SK-N-SH (cell line): Measurements from ENCODE around the gene CCDC61. TPM values are rescaled to one million over a fixed set of nuclear protein-coding genes. Genes with fewer than 3 reads are reported as not detected.

Experiments
- CTCF ChIA-PET: fragments of 300-600, 350-600 bp; formaldehyde crosslinking; extraction: SDS; loops from one replicate; lab custom pipeline; 2021; lab: Yijun Ruan, JAX
- POLR2A ChIA-PET: fragments of 350-600 bp; sonication (Branson Sonifier 250); formaldehyde crosslinking; extraction: SDS; loops from one replicate; lab custom pipeline; 2020; ENCODE audit warnings: antibody characterized with exemption, inconsistent platforms; lab: Yijun Ruan, JAX
- DNase-seq: peaks from one replicate; pipeline ENCODE4 v3.0.0; 2012
- H2AFZ ChIP-seq: fragments of 200-600 bp; sonication (generic); 2 replicates; pipeline ENCODE4 v1.8.1; 2016; ENCODE audit warnings: antibody characterized with exemption, mild to moderate bottlenecking, low read depth
- H3F3A ChIP-seq: fragments of 200-600 bp; sonication (generic); replicated peaks from 2 replicates; pipeline ENCODE3; 2016; ENCODE audit warnings: antibody characterized with exemption, mild to moderate bottlenecking; ENCODE audit not compliant: insufficient read depth
- H3K27ac ChIP-seq, 2 experiments: fragments of 200-500 bp in 1 of 2; fragments of 200-600 bp in 1 of 2; sonication (Bioruptor generic) in 1 of 2; sonication (generic), shearing (Covaris generic) in 1 of 2; 2 replicates each; pipeline versions ENCODE4 v1.5.1 to v1.6.1; 2014 to 2016; ENCODE audit warnings: low read depth in 2 of 2, inconsistent platforms in 1 of 2, low read length in 1 of 2, mild to moderate bottlenecking in 1 of 2, mixed read lengths in 1 of 2
- H3K27me3 ChIP-seq: fragments of 200-600 bp; sonication (generic), shearing (Covaris generic); 2 replicates; pipeline ENCODE4 v1.6.1; 2016; ENCODE audit warnings: mixed run types; ENCODE audit not compliant: insufficient read depth
- H3K36me3 ChIP-seq, 2 experiments: fragments of 200-500 bp in 1 of 2; fragments of 200-600 bp in 1 of 2; sonication (Bioruptor generic) in 1 of 2; sonication (generic) in 1 of 2; replicated peaks in 1 of 2; 2 replicates each; pipeline versions ENCODE3 to v1.5.1; 2014 to 2016; ENCODE audit warnings: low read length in 1 of 2, mild to moderate bottlenecking in 1 of 2; ENCODE audit not compliant: insufficient read depth in 2 of 2, control insufficient read depth in 1 of 2
- H3K4me1 ChIP-seq, 2 experiments: fragments of 200-500 bp in 1 of 2; fragments of 200-600 bp in 1 of 2; sonication (Bioruptor generic) in 1 of 2; sonication (generic), shearing (Covaris generic) in 1 of 2; 2 replicates each; pipeline versions ENCODE4 v1.5.1 to v1.6.1; 2014 to 2016; ENCODE audit warnings: low read depth in 1 of 2, low read length in 1 of 2, mixed run types in 1 of 2; ENCODE audit not compliant: insufficient read depth in 2 of 2, control insufficient read depth in 1 of 2
- H3K4me2 ChIP-seq: fragments of 200-600 bp; sonication (generic), shearing (Covaris generic); 2 replicates; pipeline ENCODE4 v1.6.1; 2017; ENCODE audit warnings: mixed run types
- H3K4me3 ChIP-seq, 2 experiments: fragments of 200-500 bp in 1 of 2; fragments of 200-600 bp in 1 of 2; sonication (Bioruptor generic) in 1 of 2; sonication (generic), shearing (Covaris generic) in 1 of 2; 2 replicates each; pipeline versions ENCODE4 v1.5.1 to v1.8.1; 2014 to 2016; ENCODE audit warnings: low read depth in 2 of 2, inconsistent platforms in 1 of 2, low read length in 1 of 2, mild to moderate bottlenecking in 1 of 2, mixed read lengths in 1 of 2, moderate library complexity in 1 of 2
- H3K79me2 ChIP-seq: fragments of 200-600 bp; sonication (generic); 2 replicates; pipeline ENCODE4 v1.8.1; 2017; ENCODE audit warnings: mild to moderate bottlenecking; ENCODE audit not compliant: insufficient read depth
- H3K9ac ChIP-seq: fragments of 200-600 bp; sonication (generic); 2 replicates; pipeline ENCODE4 v1.6.1; 2017; ENCODE audit warnings: mixed run types
- H3K9me2 ChIP-seq: fragments of 200-600 bp; sonication (generic); 2 replicates; pipeline ENCODE4 v1.6.1; 2017; ENCODE audit warnings: mixed run types
- H3K9me3 ChIP-seq: fragments of 200-600 bp; sonication (generic); 2 replicates; pipeline ENCODE4 v1.6.1; 2017; ENCODE audit warnings: mixed run types, mild to moderate bottlenecking, moderate library complexity
- H4K20me1 ChIP-seq: fragments of 200-600 bp; sonication (generic); 2 replicates; pipeline ENCODE4 v1.6.1; 2017; ENCODE audit warnings: mild to moderate bottlenecking, mixed run types; ENCODE audit not compliant: insufficient read depth
- ELF1 ChIP-seq: IDR thresholded peaks from 2 replicates; pipeline ENCODE4 v1.4.0; 2012
- EZH2phosphoT487 ChIP-seq: fragments of 200-600 bp; sonication (generic); IDR thresholded peaks from 2 replicates; pipeline ENCODE4 v1.6.1; 2017; ENCODE audit warnings: low read depth, mixed run types, mild to moderate bottlenecking, antibody characterized with exemption, moderate library complexity, borderline replicate concordance
- FOSL2 ChIP-seq: IDR thresholded peaks from 2 replicates; pipeline ENCODE4 v1.4.0; 2012; ENCODE audit warnings: low read depth, mild to moderate bottlenecking, moderate library complexity, borderline replicate concordance
- FOXJ3 ChIP-seq: sonication (generic); formaldehyde crosslinking; IDR thresholded peaks from 2 replicates; pipeline ENCODE4 v1.5.1; 2020; ENCODE audit warnings: mild to moderate bottlenecking, missing genetic modification reagents
- FOXM1 ChIP-seq: IDR thresholded peaks from 2 replicates; pipeline ENCODE4 v1.4.0; 2012; ENCODE audit warnings: low read depth, mild to moderate bottlenecking
- GABPA ChIP-seq: IDR thresholded peaks from 2 replicates; pipeline ENCODE4 v1.4.0; 2012; ENCODE audit warnings: low read depth, mild to moderate bottlenecking
- IRF3 ChIP-seq: fragments of 150-350 bp; IDR thresholded peaks from 2 replicates; pipeline ENCODE4 v1.6.1; 2016; ENCODE audit warnings: mild to moderate bottlenecking, low read depth, low read length
- MAX ChIP-seq: IDR thresholded peaks from 2 replicates; pipeline ENCODE4 v1.4.0; 2012; ENCODE audit warnings: low read depth
- MXI1 ChIP-seq: IDR thresholded peaks from 2 replicates; pipeline ENCODE4 v1.6.1; 2012; ENCODE audit warnings: mild to moderate bottlenecking, low read depth, low read length, improper control_type of control experiment
- NRF1 ChIP-seq: IDR thresholded peaks from 2 replicates; pipeline ENCODE4 v1.6.1; 2012; ENCODE audit warnings: low read depth, mild to moderate bottlenecking, low read length
- POLR2AphosphoS5 ChIP-seq: IDR thresholded peaks from 2 replicates; pipeline ENCODE4 v1.6.1; 2012; ENCODE audit warnings: low read depth, low read length
- RAD21 ChIP-seq: IDR thresholded peaks from 2 replicates; pipeline ENCODE4 v1.6.1; 2012; ENCODE audit warnings: mild to moderate bottlenecking, low read length
- RXRA ChIP-seq: IDR thresholded peaks from 2 replicates; pipeline ENCODE4 v1.4.0; 2012; ENCODE audit warnings: low read depth, mild to moderate bottlenecking, borderline replicate concordance
- SMC3 ChIP-seq: IDR thresholded peaks from 2 replicates; pipeline ENCODE4 v1.6.1; 2012; ENCODE audit warnings: low read depth, low read length, improper control_type of control experiment
- ZBTB33 ChIP-seq: IDR thresholded peaks from 2 replicates; pipeline ENCODE4 v1.4.0; 2012; ENCODE audit warnings: low read depth, borderline replicate concordance
- WGBS: methylation state at CpG from one replicate; pipeline ENCODE4 v1.1.6; 2017; ENCODE audit warnings: low lambda C conversion rate; 5-methylcytosine and 5-hydroxymethylcytosine counted together
- polyA plus RNA-seq, 3 experiments: library from polyadenylated mRNA; depleted of rRNA; stranded (reverse); fragments of >200 nt; gene quantifications; 2 replicates each; pipeline ENCODE4 v1.2.3, GENCODE V29; 2012
- TF ChIP-seq, protein P1 (sequence below): fragments of 200-600 bp; sonication (generic); IDR thresholded peaks from 2 replicates; pipeline ENCODE4 v1.6.1; 2017; ENCODE audit warnings: antibody characterized with exemption, mild to moderate bottlenecking, moderate library complexity

CCDC61 gene
- polyA plus RNA-seq, 1 of the 3 experiments (the other 2 are of a cell fraction), result 6.8 TPM

GRCh38 chr19:46033401-46033800 lies 38.1 kb downstream of the CCDC61 start:
- peaks cover 28% of the 10 kb centered on the region; the same call in 1 of the 2 replicates for H3K27me3 ChIP-seq
- H3K79me2 ChIP-seq, result no peaks in the 10 kb centered on the region
- H3K27ac ChIP-seq, result no peak overlapping the region
- H3K9me3 ChIP-seq, result no peaks in the 10 kb centered on the region
- no peak overlapping the region for H3K4me3 ChIP-seq
- no peak overlapping the region for H3K9ac ChIP-seq
- H3K36me3 ChIP-seq, result no peaks in the 10 kb centered on the region
- ChIA-PET POLR2A (no interaction called here), CTCF (interaction anchor here (0.9 to 3.7 kb wide), 6 partner anchors 10 to 231 kb away, joined by 3 to 22 read pairs (median 6); no protein-coding TSS in a partner anchor)
- H2AFZ ChIP-seq, result no peak overlapping the region
- H3F3A ChIP-seq, result no peaks in the 10 kb centered on the region
- no peaks in the 10 kb centered on the region for H3K9me2 ChIP-seq
- no peak for DNase-seq
- 71% methylated on average over 7 of the region's 11 CpGs for WGBS
- H4K20me1 ChIP-seq, result no peaks in the 10 kb centered on the region
- no peak for TF ChIP-seq FOXJ3
- no peak for TF ChIP-seq POLR2AphosphoS5
- TF ChIP-seq NRF1, result no peak
- TF ChIP-seq ELF1, result no peak
- no peak for TF ChIP-seq MXI1
- no peak for TF ChIP-seq SMC3
- no peak for TF ChIP-seq GABPA
- TF ChIP-seq RAD21, result no peak
- no peak for TF ChIP-seq EZH2phosphoT487
- no peak for TF ChIP-seq ZBTB33
- no peak for TF ChIP-seq MAX
- TF ChIP-seq RXRA, result no peak
- TF ChIP-seq FOXM1, result no peak
- TF ChIP-seq IRF3, result no peak
- no peak for TF ChIP-seq FOSL2
- TF ChIP-seq, protein P1, sequence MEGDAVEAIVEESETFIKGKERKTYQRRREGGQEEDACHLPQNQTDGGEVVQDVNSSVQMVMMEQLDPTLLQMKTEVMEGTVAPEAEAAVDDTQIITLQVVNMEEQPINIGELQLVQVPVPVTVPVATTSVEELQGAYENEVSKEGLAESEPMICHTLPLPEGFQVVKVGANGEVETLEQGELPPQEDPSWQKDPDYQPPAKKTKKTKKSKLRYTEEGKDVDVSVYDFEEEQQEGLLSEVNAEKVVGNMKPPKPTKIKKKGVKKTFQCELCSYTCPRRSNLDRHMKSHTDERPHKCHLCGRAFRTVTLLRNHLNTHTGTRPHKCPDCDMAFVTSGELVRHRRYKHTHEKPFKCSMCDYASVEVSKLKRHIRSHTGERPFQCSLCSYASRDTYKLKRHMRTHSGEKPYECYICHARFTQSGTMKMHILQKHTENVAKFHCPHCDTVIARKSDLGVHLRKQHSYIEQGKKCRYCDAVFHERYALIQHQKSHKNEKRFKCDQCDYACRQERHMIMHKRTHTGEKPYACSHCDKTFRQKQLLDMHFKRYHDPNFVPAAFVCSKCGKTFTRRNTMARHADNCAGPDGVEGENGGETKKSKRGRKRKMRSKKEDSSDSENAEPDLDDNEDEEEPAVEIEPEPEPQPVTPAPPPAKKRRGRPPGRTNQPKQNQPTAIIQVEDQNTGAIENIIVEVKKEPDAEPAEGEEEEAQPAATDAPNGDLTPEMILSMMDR, result no peak
- TF ChIP-seq, all 33 proteins: peak for 0
- no peak overlapping the region for H3K4me2 ChIP-seq
- H3K4me1 ChIP-seq, result no peaks in the 10 kb centered on the region
